Gastrocnemius medialis (tissue), 4 donors: ENCODE data around the gene ADCY9. TPM values are rescaled to one million over a fixed set of nuclear protein-coding genes. Genes with fewer than 3 reads are reported as not detected.
A peak's percentile ranks its signal among the peaks of the same experiment; 100 is the strongest.

Experiments
- ATAC-seq, 2 donors: fragments of 150-250 bp; one replicate each; pipeline ENCODE4 v1.9.1; 2016
- DNase-seq, 2 donors: peaks; one replicate each; pipeline ENCODE4 v3.0.0-alpha.2; 2019
- H3K27ac ChIP-seq, 4 donors: fragments of 200-600 bp; sonication (generic); 1 replicate in 1 of 4; 2 replicates in 3 of 4; pipeline ENCODE4 v1.5.1; 2016 to 2018; ENCODE audit warnings: mild to moderate bottlenecking in 2 of 4, moderate library complexity in 1 of 4
- H3K27me3 ChIP-seq, 3 donors: fragments of 200-600 bp; sonication (generic) in 2 of 3; 1 replicate in 1 of 3; 2 replicates in 2 of 3; pipeline versions ENCODE4 v1.5.1 to v1.6.0; 2016 to 2019; ENCODE audit warnings: mild to moderate bottlenecking in 1 of 3, moderate library complexity in 1 of 3
- H3K36me3 ChIP-seq, 2 donors: fragments of 200-600 bp; sonication (generic) in 1 of 2; one replicate each; pipeline ENCODE4 v1.5.1; 2017 to 2018
- H3K4me1 ChIP-seq, 2 donors: fragments of 200-600 bp; sonication (generic) in 1 of 2; one replicate each; pipeline ENCODE4 v1.5.1; 2016 to 2017; ENCODE audit warnings: mild to moderate bottlenecking in 2 of 2
- H3K4me3 ChIP-seq, 4 donors: fragments of 200-600 bp; sonication (generic) in 3 of 4; 1 replicate in 1 of 4; 2 replicates in 3 of 4; pipeline ENCODE4 v1.5.1; 2016 to 2019; ENCODE audit warnings: mild to moderate bottlenecking in 2 of 4
- H3K9me3 ChIP-seq, 3 donors: fragments of 200-600 bp; sonication (generic) in 2 of 3; 1 replicate in 1 of 3; 2 replicates in 2 of 3; pipeline ENCODE4 v1.5.1; 2016 to 2019
- CTCF ChIP-seq, 5 experiments: fragments of 450-650 bp in 3 of 5; fragments of 200-600 bp in 2 of 5; sonication (generic) in 2 of 5; IDR thresholded peaks in 4 of 5; conservative IDR thresholded peaks in 1 of 5; 1 replicate in 4 of 5; 2 replicates in 1 of 5; pipeline ENCODE4 v1.5.1; 2016 to 2019; ENCODE audit warnings: antibody characterized with exemption in 5 of 5, mild to moderate bottlenecking in 3 of 5, moderate library complexity in 3 of 5
- POLR2A ChIP-seq, 2 donors: fragments of 450-650 bp; IDR thresholded peaks; one replicate each; pipeline ENCODE4 v1.6.1; 2017; ENCODE audit warnings: antibody characterized with exemption in 2 of 2, mild to moderate bottlenecking in 2 of 2, moderate library complexity in 2 of 2
- in situ Hi-C, 4 donors: fragments of 200-750 bp; cut with MboI; loops; one replicate each; pipeline versions ENCODE4 v1.15.0 to v1.8.0; 2017; ENCODE audit warnings: low sequenced_read_pairs in 4 of 4
- intact Hi-C: fragments of 100-400 bp; cut with DNase I; formaldehyde crosslinking; loops from one replicate; pipeline ENCODE4 v1.15.1; 2023; ENCODE audit warnings: low total_unique reads
- total RNA-seq, 4 donors: library from RNA; depleted of rRNA; stranded (reverse); fragments of >200 nt; gene quantifications; one replicate each; pipeline versions ENCODE4 v1.1.0 to v1.2.3, GENCODE V29; 2016

The ADCY9 gene
- total RNA-seq, 4 donors from 2014 or later, result 84.9 to 223 (median 163) TPM

GRCh38 chr16:4082474-4083044, 33.7 kb downstream of the ADCY9 start:
- Histone ChIP-seq H3K4me3 (no peak overlapping the region), H3K27me3 (no peaks in the 10 kb centered on the region), H3K4me1 (peaks cover 42 to 48% of the 10 kb centered on the region in 2 donors), H3K27ac (no peak overlapping the region), H3K36me3 (no peaks in the 10 kb centered on the region), H3K9me3 (no peaks in the 10 kb centered on the region)
- in situ Hi-C loops (no loop called here), intact Hi-C loops (no loop called here)
- TF ChIP-seq CTCF (IDR thresholded peaks at IDR 0.05 in 4 of 5, conservative IDR thresholded peaks at IDR 0.05 in 1 of 5) (no peak), POLR2A (IDR thresholded peaks at IDR 0.05) (no peak)
- no peak for DNase-seq
- ATAC-seq, result no peak

- intact Hi-C loops, result no loop called here
- Histone ChIP-seq H3K36me3 (no peaks in the 10 kb centered on the region), H3K9me3 (no peaks in the 10 kb centered on the region), H3K4me3 (no peak overlapping the region), H3K27ac (peak overlapping the region in 2 of 4 donors; percentile 19), H3K4me1 (peaks cover 41 to 45% of the 10 kb centered on the region in 2 donors), H3K27me3 (no peaks in the 10 kb centered on the region)
- DNase-seq (no peak), ATAC-seq (no peak)
- in situ Hi-C loops, result no loop called here
- TF ChIP-seq CTCF (IDR thresholded peaks at IDR 0.05 in 4 of 5, conservative IDR thresholded peaks at IDR 0.05 in 1 of 5) (no peak), POLR2A (IDR thresholded peaks at IDR 0.05) (no peak)
Observed at GRCh38 chr16:4081521-4082021, 34.7 kb downstream of the ADCY9 start.

GRCh38 chr16:4081047-4081446, 35.2 kb downstream of the ADCY9 start:
- TF ChIP-seq CTCF (IDR thresholded peaks at IDR 0.05 in 4 of 5, conservative IDR thresholded peaks at IDR 0.05 in 1 of 5) (no peak), POLR2A (IDR thresholded peaks at IDR 0.05) (no peak)
- no peak for DNase-seq
- ATAC-seq, result no peak
- Histone ChIP-seq H3K27ac (peak overlapping the region; percentile 19 to 37 (median 20)), H3K4me1 (peaks cover 36 to 41% of the 10 kb centered on the region in 2 donors), H3K36me3 (no peaks in the 10 kb centered on the region), H3K9me3 (no peaks in the 10 kb centered on the region), H3K4me3 (no peak overlapping the region), H3K27me3 (no peaks in the 10 kb centered on the region)
- in situ Hi-C loops, result no loop called here
- intact Hi-C loops, result no loop called here

- Histone ChIP-seq H3K36me3 (no peaks in the 10 kb centered on the region), H3K4me3 (no peak overlapping the region), H3K27ac (peak overlapping the region; percentile 2 to 31 (median 13)), H3K4me1 (peaks cover 25 to 27% of the 10 kb centered on the region in 2 donors), H3K27me3 (no peaks in the 10 kb centered on the region), H3K9me3 (no peaks in the 10 kb centered on the region)
- ATAC-seq, result no peak
- intact Hi-C loops, result no loop called here
- in situ Hi-C loops, result no loop called here
- DNase-seq, result no peak
- TF ChIP-seq POLR2A (IDR thresholded peaks at IDR 0.05), result no peak
- TF ChIP-seq CTCF (IDR thresholded peaks at IDR 0.05 in 4 of 5, conservative IDR thresholded peaks at IDR 0.05 in 1 of 5), result no peak
Observed at GRCh38 chr16:4077174-4077649, 39.0 kb downstream of the ADCY9 start.
